K562 (cell line): ENCODE results near the gene STUB1. TPM values are rescaled to one million over a fixed set of nuclear protein-coding genes. Genes with fewer than 3 reads are reported as not detected.

Experiments
- BCOR ChIP-seq: fragments of 450-650 bp; IDR thresholded peaks from 2 replicates; pipeline ENCODE4 v1.6.1; 2016
- CEBPB ChIP-seq: fragments of 450-650 bp; IDR thresholded peaks from 2 replicates; pipeline ENCODE4 v1.6.1; 2016; ENCODE audit warnings: missing genetic modification characterization, missing compliant biosample characterization
- CHCHD3 ChIP-seq: fragments of 250-450 bp; sonication (Bioruptor Pico); IDR thresholded peaks from 2 replicates; pipeline ENCODE4 v2.1.2; 2022; ENCODE audit warnings: mild to moderate bottlenecking
- CREM ChIP-seq: IDR thresholded peaks from 2 replicates; pipeline ENCODE4 v1.6.1; 2014; ENCODE audit warnings: antibody characterized with exemption, low read depth
- ELF1 ChIP-seq: fragments of 200-800 bp; sonication (Bioruptor generic); IDR thresholded peaks from 2 replicates; pipeline ENCODE4 v1.6.1; 2016; ENCODE audit warnings: missing genetic modification characterization, missing compliant biosample characterization
- FOXJ2 ChIP-seq: fragments of 200-800 bp; sonication (Bioruptor generic); IDR thresholded peaks from 2 replicates; pipeline ENCODE4 v1.6.1; 2016; ENCODE audit warnings: missing genetic modification characterization, missing compliant biosample characterization
- HCFC1 ChIP-seq: IDR thresholded peaks from 2 replicates; pipeline ENCODE4 v1.6.1; 2012; ENCODE audit warnings: low read depth, low read length, improper control_type of control experiment
- HDAC3 ChIP-seq: fragments of 450-650 bp; IDR thresholded peaks from 2 replicates; pipeline ENCODE4 v1.6.1; 2018; ENCODE audit warnings: borderline replicate concordance, mild to moderate bottlenecking, moderate library complexity; ENCODE audit not compliant: partially characterized antibody
- ILK ChIP-seq: fragments of 450-650 bp; IDR thresholded peaks from 2 replicates; pipeline ENCODE4 v1.6.1; 2016; ENCODE audit warnings: missing genetic modification characterization, low read depth, mild to moderate bottlenecking, missing compliant biosample characterization, moderate library complexity, borderline replicate concordance
- IRF2 ChIP-seq: sonication (generic); formaldehyde crosslinking; IDR thresholded peaks from 2 replicates; pipeline ENCODE4 v1.8.1; 2022; ENCODE audit warnings: mild to moderate bottlenecking, missing genetic modification reagents
- RBM14 ChIP-seq: fragments of 200-400 bp; formaldehyde crosslinking; IDR thresholded peaks from 2 replicates; pipeline ENCODE4 v1.6.1; 2018; ENCODE audit warnings: low read depth, mild to moderate bottlenecking, low read length, moderate library complexity, borderline replicate concordance; ENCODE audit not compliant: insufficient read depth
- SMARCB1 ChIP-seq: IDR thresholded peaks from 2 replicates; pipeline ENCODE4 v1.6.1; 2011; ENCODE audit warnings: improper control_type of control experiment, low read depth; ENCODE audit not compliant: insufficient read length
- TAF9B ChIP-seq: fragments of 450-650 bp; IDR thresholded peaks from 2 replicates; pipeline ENCODE4 v1.6.1; 2018; ENCODE audit warnings: mild to moderate bottlenecking; ENCODE audit not compliant: partially characterized antibody
- TRIM28 ChIP-seq: fragments of 450-650 bp; IDR thresholded peaks from 2 replicates; pipeline ENCODE4 v1.6.1; 2017
- ZNF347 ChIP-seq: fragments of 450-650 bp; formaldehyde crosslinking; IDR thresholded peaks from 2 replicates; pipeline ENCODE4 v1.4.0; 2020; ENCODE audit warnings: low read depth, mild to moderate bottlenecking, moderate library complexity
- ZNF384 ChIP-seq: IDR thresholded peaks from 2 replicates; pipeline ENCODE4 v1.6.1; 2012; ENCODE audit warnings: low read depth, low read length, improper control_type of control experiment
- ZNF77 ChIP-seq: fragments of 250-450 bp; sonication (Bioruptor Pico); IDR thresholded peaks from 2 replicates; pipeline ENCODE4 v1.5.0; 2020
- polyA plus RNA-seq, 8 experiments: library from polyadenylated mRNA; depleted of rRNA in 4 of 8; stranded (reverse) in 5 of 8; unstranded in 3 of 8; fragments of >200 nt; fragmentation: Nextera tagmentation in 2 of 8; fragmentation: Illumina TruSeq in 1 of 8; extraction: Ambion mirVana in 2 of 8; extraction: Trizol in 1 of 8; gene quantifications; 2 replicates each; pipeline versions ENCODE4 v1.2.1 to v1.2.3, GENCODE V29; 2011 to 2014; ENCODE audit warnings: inconsistent platforms in 1 of 8, missing spikeins in 1 of 8
- total RNA-seq, 7 experiments: library from RNA; depleted of rRNA in 6 of 7; stranded (reverse); fragments of >200 nt in 6 of 7; fragmentation: Illumina TruSeq in 2 of 7; extraction: Trizol in 2 of 7; gene quantifications; 2 replicates each; pipeline versions ENCODE4 v1.2.1 to v1.2.3, GENCODE V29; 2011 to 2021; ENCODE audit warnings: low replicate concordance in 1 of 7
- TF ChIP-seq, protein P1 (sequence below): fragments of 450-650 bp; IDR thresholded peaks from 2 replicates; pipeline ENCODE4 v1.6.1; 2016; ENCODE audit warnings: mild to moderate bottlenecking
- TF ChIP-seq, protein P2 (sequence below): IDR thresholded peaks from 2 replicates; pipeline ENCODE4 v1.6.1; 2012; ENCODE audit warnings: low read depth, low read length, improper control_type of control experiment, borderline replicate concordance
- TF ChIP-seq, protein P3 (sequence below): sonication (generic); formaldehyde crosslinking; IDR thresholded peaks from 2 replicates; pipeline ENCODE4 v1.8.0; 2022; ENCODE audit warnings: mild to moderate bottlenecking, missing genetic modification reagents, borderline replicate concordance
- TF ChIP-seq, protein P4 (sequence below): fragments of 250-450 bp; sonication (Bioruptor Pico); IDR thresholded peaks from 2 replicates; pipeline ENCODE4 v1.8.0; 2022; ENCODE audit warnings: inconsistent platforms, mild to moderate bottlenecking, moderate library complexity, borderline replicate concordance

STUB1 gene
- total and polyA plus RNA-seq, 9 of the 15 experiments (the other 6 are each of a cell fraction or from before 2014, with no cell fraction given): 10.6 to 251 (median 152) TPM

DNA sequence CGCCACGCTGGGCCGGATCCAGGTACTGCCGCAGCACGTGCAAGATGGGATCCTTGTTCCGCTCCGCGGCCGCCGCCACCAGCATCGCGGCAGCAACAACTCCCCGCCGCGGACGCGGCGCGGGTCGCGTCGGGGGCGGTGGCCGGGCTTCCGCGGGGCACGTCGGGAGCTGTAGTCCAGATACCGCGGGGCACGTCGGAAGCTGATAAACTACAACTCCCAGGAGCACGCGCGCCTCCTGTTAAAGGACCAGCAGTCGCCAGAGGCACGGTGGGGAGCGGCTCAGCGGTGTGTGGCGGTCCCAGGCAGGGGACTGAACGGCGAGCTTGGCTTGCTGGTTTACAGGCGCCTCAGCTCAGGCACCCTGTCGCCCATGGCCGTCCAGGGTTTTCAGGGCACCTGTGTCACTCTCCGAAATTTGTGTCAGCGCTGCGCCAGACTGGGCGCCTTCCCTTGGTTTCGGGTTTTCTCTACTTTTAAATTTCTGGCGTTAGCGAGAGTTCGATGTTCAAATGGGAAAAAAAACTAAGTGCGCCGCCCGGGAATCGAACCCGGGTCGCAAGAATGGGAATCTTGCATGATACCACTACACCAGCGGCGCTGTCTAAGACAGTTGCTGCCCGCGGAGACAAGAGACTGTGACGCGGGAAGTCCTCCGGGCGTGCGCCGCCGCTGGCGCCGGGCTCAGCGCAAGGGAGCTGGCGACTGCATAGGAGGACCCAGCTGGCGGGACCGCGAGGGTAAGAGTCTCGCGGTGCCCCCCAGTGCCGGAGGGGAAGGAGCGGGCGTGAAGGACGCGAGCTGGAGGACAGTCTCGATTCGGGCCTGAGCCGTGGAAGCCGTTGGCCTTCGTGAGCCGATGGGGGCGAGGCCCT is 43.8 kb upstream of the STUB1 start, which contains the start of gene METTL26 (continued):
- TF ChIP-seq, protein P1, sequence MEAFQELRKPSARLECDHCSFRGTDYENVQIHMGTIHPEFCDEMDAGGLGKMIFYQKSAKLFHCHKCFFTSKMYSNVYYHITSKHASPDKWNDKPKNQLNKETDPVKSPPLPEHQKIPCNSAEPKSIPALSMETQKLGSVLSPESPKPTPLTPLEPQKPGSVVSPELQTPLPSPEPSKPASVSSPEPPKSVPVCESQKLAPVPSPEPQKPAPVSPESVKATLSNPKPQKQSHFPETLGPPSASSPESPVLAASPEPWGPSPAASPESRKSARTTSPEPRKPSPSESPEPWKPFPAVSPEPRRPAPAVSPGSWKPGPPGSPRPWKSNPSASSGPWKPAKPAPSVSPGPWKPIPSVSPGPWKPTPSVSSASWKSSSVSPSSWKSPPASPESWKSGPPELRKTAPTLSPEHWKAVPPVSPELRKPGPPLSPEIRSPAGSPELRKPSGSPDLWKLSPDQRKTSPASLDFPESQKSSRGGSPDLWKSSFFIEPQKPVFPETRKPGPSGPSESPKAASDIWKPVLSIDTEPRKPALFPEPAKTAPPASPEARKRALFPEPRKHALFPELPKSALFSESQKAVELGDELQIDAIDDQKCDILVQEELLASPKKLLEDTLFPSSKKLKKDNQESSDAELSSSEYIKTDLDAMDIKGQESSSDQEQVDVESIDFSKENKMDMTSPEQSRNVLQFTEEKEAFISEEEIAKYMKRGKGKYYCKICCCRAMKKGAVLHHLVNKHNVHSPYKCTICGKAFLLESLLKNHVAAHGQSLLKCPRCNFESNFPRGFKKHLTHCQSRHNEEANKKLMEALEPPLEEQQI: no peak
- TF ChIP-seq IRF2 (CRISPR knock-in tag) (no peak), ILK (no peak), HCFC1 (peak; percentile 98), CEBPB (no peak), CREM (peak; percentile 90), RBM14 (no peak), ZNF347 (CRISPR knock-in tag) (no peak), TRIM28 (no peak; the same call in 1 of the 2 replicates), FOXJ2 (tag) (peak; percentile 67; the same call in 1 of the 2 replicates), ELF1 (tag) (peak; percentile 73; the same call in 1 of the 2 replicates), CHCHD3 (CRISPR knock-in tag) (no peak), HDAC3 (no peak), SMARCB1 (no peak), BCOR (no peak), TAF9B (no peak), ZNF384 (peak; percentile 47; the same call in 1 of the 2 replicates), ZNF77 (CRISPR knock-in tag) (no peak)
- TF ChIP-seq, protein P2, sequence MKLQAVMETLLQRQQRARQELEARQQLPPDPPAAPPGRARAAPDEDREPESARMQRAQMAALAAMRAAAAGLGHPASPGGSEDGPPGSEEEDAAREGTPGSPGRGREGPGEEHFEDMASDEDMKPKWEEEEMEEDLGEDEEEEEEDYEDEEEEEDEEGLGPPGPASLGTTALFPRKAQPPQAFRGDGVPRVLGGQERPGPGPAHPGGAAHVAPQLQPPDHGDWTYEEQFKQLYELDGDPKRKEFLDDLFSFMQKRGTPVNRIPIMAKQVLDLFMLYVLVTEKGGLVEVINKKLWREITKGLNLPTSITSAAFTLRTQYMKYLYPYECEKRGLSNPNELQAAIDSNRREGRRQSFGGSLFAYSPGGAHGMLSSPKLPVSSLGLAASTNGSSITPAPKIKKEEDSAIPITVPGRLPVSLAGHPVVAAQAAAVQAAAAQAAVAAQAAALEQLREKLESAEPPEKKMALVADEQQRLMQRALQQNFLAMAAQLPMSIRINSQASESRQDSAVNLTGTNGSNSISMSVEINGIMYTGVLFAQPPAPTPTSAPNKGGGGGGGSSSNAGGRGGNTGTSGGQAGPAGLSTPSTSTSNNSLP: no peak
- TF ChIP-seq, protein P3, sequence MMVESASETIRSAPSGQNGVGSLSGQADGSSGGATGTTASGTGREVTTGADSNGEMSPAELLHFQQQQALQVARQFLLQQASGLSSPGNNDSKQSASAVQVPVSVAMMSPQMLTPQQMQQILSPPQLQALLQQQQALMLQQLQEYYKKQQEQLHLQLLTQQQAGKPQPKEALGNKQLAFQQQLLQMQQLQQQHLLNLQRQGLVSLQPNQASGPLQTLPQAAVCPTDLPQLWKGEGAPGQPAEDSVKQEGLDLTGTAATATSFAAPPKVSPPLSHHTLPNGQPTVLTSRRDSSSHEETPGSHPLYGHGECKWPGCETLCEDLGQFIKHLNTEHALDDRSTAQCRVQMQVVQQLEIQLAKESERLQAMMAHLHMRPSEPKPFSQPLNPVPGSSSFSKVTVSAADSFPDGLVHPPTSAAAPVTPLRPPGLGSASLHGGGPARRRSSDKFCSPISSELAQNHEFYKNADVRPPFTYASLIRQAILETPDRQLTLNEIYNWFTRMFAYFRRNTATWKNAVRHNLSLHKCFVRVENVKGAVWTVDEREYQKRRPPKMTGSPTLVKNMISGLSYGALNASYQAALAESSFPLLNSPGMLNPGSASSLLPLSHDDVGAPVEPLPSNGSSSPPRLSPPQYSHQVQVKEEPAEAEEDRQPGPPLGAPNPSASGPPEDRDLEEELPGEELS (CRISPR knock-in tag): 0 out of 2 replicates have a peak, but pooled peaks have one; percentile 48
- TF ChIP-seq, protein P4, sequence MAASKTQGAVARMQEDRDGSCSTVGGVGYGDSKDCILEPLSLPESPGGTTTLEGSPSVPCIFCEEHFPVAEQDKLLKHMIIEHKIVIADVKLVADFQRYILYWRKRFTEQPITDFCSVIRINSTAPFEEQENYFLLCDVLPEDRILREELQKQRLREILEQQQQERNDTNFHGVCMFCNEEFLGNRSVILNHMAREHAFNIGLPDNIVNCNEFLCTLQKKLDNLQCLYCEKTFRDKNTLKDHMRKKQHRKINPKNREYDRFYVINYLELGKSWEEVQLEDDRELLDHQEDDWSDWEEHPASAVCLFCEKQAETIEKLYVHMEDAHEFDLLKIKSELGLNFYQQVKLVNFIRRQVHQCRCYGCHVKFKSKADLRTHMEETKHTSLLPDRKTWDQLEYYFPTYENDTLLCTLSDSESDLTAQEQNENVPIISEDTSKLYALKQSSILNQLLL: no peak
